Thyroid gland (tissue), 4 donors: ENCODE results near the gene ALDH8A1. TPM values are rescaled to one million over a fixed set of nuclear protein-coding genes. Genes with fewer than 3 reads are reported as not detected.

Experiments
- DNase-seq, 2 donors: peaks; one replicate each; pipeline ENCODE4 v3.0.0-alpha.2; 2019
- H3K27ac ChIP-seq, 3 donors: fragments of 200-600 bp; sonication (generic); 1 replicate in 2 of 3; 2 replicates in 1 of 3; pipeline ENCODE4 v1.5.1; 2016 to 2019; ENCODE audit warnings: mild to moderate bottlenecking in 1 of 3, moderate library complexity in 1 of 3
- H3K27me3 ChIP-seq: fragments of 200-600 bp; sonication (generic); one replicate; pipeline ENCODE4 v1.5.1; 2019
- H3K36me3 ChIP-seq, 2 donors: fragments of 200-600 bp; sonication (generic); one replicate each; pipeline ENCODE4 v1.5.1; 2016 to 2019
- H3K4me1 ChIP-seq, 2 donors: fragments of 200-600 bp; sonication (generic); one replicate each; pipeline ENCODE4 v1.5.1; 2017 to 2019
- H3K4me3 ChIP-seq, 3 donors: fragments of 200-600 bp; sonication (generic); replicated peaks in 1 of 3; 1 replicate in 2 of 3; 2 replicates in 1 of 3; pipeline ENCODE4 v1.5.1; 2016; ENCODE audit warnings: mild to moderate bottlenecking in 1 of 3
- H3K9me3 ChIP-seq: fragments of 200-600 bp; sonication (generic); one replicate; pipeline ENCODE4 v1.5.1; 2017
- POLR2A ChIP-seq, 2 donors: fragments of 450-650 bp; IDR thresholded peaks; one replicate each; pipeline ENCODE4 v1.6.1; 2017; ENCODE audit warnings: antibody characterized with exemption in 2 of 2, mild to moderate bottlenecking in 2 of 2, moderate library complexity in 1 of 2
- WGBS, 2 donors: methylation state at CpG; one replicate each; pipeline ENCODE4 v1.1.5; 2017; 5-methylcytosine and 5-hydroxymethylcytosine counted together
- intact Hi-C: fragments of 100-400 bp; cut with DNase I; formaldehyde crosslinking; loops from one replicate; pipeline ENCODE4 v1.15.1; 2023
- total RNA-seq, 4 donors: library from RNA; depleted of rRNA; stranded (reverse); fragments of >200 nt; gene quantifications; one replicate each; pipeline ENCODE4 v1.2.3, GENCODE V29; 2016
- TF ChIP-seq, protein P1 (sequence below), 6 experiments: fragments of 200-600 bp in 3 of 6; fragments of 450-650 bp in 3 of 6; sonication (generic) in 3 of 6; IDR thresholded peaks; one replicate each; pipeline ENCODE4 v1.5.1; 2016 to 2019; ENCODE audit warnings: antibody characterized with exemption in 6 of 6, mild to moderate bottlenecking in 2 of 6, inconsistent platforms in 1 of 6, moderate library complexity in 1 of 6

Gene ALDH8A1
- total RNA-seq, 4 donors from 2014 or later: 0.13 to 0.54 (median 0.33) TPM; not detected in 1

DNA sequence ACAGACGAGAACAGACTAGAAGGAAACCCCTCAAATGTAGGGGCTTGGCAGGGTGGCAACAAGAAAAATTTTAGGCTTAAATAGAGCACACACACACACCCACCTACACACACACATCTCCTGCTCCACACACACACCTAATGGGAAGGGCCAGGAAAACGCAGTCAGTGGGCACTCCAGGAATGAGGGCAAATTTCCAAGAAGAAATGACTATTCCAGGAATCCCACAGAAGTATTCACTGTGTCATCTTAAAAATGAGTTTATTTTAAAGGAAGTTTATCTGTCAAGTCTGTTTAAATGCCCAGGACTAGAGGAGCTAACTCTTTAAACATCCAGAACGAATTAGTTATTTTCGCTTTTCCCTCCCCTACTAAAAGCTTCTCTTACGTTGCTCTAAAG, 13.0 kb downstream of the ALDH8A1 start:
- WGBS, 2 donors: 80 to 82% methylated on average over 5 of the region's 5 CpGs
- DNase-seq: no peak
- no peaks in the 10 kb centered on the region for H3K9me3 ChIP-seq
- H3K27me3 ChIP-seq: no peaks in the 10 kb centered on the region
- H3K4me3 ChIP-seq: no peak overlapping the region
- H3K4me1 ChIP-seq: no peaks in the 10 kb centered on the region
- intact Hi-C loops: loop anchor here (10.0 kb wide), 1 partner anchor 812 kb away; no protein-coding TSS in a partner anchor
- TF ChIP-seq, protein P1, sequence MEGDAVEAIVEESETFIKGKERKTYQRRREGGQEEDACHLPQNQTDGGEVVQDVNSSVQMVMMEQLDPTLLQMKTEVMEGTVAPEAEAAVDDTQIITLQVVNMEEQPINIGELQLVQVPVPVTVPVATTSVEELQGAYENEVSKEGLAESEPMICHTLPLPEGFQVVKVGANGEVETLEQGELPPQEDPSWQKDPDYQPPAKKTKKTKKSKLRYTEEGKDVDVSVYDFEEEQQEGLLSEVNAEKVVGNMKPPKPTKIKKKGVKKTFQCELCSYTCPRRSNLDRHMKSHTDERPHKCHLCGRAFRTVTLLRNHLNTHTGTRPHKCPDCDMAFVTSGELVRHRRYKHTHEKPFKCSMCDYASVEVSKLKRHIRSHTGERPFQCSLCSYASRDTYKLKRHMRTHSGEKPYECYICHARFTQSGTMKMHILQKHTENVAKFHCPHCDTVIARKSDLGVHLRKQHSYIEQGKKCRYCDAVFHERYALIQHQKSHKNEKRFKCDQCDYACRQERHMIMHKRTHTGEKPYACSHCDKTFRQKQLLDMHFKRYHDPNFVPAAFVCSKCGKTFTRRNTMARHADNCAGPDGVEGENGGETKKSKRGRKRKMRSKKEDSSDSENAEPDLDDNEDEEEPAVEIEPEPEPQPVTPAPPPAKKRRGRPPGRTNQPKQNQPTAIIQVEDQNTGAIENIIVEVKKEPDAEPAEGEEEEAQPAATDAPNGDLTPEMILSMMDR (IDR thresholded peaks at IDR 0.05): no peak
- no peak for TF ChIP-seq POLR2A (IDR thresholded peaks at IDR 0.05)
- H3K27ac ChIP-seq: no peak overlapping the region
- no peaks in the 10 kb centered on the region for H3K36me3 ChIP-seq

DNA sequence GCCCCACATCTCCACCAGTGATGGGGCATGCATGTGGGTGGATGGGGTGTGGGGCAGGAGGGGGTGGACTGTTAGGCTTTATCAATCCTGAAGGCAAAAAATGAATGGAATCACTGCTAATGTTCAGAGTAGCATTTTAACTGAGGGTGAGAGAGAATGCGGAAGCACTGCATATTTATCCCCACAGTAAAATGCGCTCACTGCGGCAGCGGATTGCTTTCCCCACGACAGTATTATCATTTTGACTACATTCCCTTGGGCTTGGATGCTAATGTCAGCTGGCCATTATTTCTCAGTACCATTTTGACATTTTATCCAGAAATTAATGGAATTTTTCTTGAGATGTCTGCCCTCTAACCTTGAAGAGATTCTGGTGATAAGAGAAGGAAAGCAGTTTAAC, 13.4 kb downstream of the ALDH8A1 start:
- TF ChIP-seq, protein P1 (IDR thresholded peaks at IDR 0.05): no peak
- TF ChIP-seq POLR2A (IDR thresholded peaks at IDR 0.05): no peak
- H3K27me3 ChIP-seq: no peaks in the 10 kb centered on the region
- no peak for DNase-seq
- no peak overlapping the region for H3K4me3 ChIP-seq
- no peaks in the 10 kb centered on the region for H3K4me1 ChIP-seq
- 93 to 94% methylated on average over 5 of the region's 5 CpGs for WGBS, 2 donors
- H3K36me3 ChIP-seq: no peaks in the 10 kb centered on the region
- no peak overlapping the region for H3K27ac ChIP-seq
- intact Hi-C loops: loop anchor here (10.0 kb wide), 1 partner anchor 812 kb away; no protein-coding TSS in a partner anchor
- no peaks in the 10 kb centered on the region for H3K9me3 ChIP-seq

DNA sequence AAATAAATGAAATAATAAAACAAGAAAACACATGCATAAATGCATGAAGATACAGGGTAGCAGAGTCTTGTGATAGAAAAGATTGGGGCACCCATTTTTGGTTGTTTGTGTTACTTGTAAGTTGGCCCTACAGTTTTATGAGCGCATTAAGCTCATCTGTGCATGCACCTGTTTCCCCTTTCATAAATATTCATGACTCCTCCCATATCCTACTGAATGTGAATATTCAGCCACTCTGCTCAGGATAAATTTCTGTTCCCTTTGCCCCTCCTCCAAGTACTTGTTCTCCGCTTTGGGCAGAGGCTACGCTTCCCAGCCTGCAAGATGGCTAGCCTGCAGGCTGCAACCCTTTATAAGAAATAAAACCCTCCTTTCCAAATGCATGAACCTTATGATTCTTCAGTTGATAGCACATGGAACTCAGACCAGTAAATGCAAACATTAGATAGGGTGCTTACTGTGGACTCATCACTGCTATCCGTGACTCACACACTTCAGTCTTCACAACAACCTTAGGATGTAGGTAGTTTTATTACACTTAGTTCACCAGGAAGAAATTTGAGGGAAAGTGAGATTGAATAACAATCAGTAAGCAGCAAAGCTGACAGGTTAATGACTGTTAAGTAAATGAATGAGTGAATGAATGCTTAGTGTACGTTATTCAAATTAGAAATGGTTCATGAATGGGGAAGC, 15.0 kb downstream of the ALDH8A1 start:
- no peaks in the 10 kb centered on the region for H3K9me3 ChIP-seq
- WGBS, 2 donors: 94 to 97% methylated on average over 5 of the region's 5 CpGs
- no peaks in the 10 kb centered on the region for H3K4me1 ChIP-seq
- no peaks in the 10 kb centered on the region for H3K36me3 ChIP-seq
- intact Hi-C loops: loop anchor here (10.0 kb wide), 1 partner anchor 810 kb away; no protein-coding TSS in a partner anchor
- TF ChIP-seq, protein P1 (IDR thresholded peaks at IDR 0.05): no peak
- TF ChIP-seq POLR2A (IDR thresholded peaks at IDR 0.05): no peak
- H3K27me3 ChIP-seq: no peaks in the 10 kb centered on the region
- H3K27ac ChIP-seq: no peak overlapping the region
- DNase-seq: no peak
- H3K4me3 ChIP-seq: no peak overlapping the region

DNA sequence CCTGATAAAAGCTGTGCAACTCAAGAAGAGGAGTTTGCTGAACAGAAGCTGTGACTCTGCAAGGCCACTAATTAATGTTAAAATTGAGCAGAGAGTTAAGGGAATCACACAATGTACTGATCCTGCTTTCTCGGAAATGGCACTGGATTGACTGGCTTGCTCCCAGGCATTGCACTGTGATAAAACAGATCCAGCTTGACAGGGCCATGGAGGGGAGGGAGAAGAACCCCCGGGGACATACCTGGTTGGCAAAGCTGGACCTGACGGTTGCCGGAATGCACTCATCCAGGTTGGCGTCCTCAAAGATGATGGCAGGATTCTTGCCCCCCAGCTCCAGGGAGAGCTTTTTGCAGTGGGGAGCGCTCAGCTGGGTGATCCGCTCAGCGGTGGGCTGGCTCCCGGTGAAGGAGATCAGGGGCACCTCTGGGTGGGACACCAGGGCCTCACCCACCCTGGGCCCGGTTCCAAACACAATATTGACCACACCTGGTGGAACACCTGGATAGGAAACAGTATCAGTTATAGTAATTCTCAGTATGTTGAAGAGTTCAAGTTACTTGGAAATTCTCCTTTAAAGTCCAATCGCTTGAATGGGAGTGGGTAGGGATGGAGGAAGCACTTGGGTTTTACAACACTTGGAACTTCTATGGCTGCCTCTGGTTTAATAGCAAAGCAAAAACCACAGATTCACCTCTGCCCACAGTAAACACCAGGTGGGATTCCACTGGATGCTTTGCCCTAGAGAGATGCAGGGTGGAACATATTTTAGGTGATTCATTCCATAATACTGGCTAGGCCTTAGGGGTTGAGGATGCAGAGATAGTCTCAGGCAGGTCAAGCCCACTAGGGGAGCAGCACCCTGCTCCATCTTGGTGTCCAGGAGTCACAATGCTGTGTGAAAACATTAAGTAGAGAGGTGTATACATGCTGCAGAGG, 17.1 kb downstream of the ALDH8A1 start:
- intact Hi-C loops: loop anchor here (10.0 kb wide), 1 partner anchor 808 kb away; no protein-coding TSS in a partner anchor
- Histone ChIP-seq H3K27ac (no peak overlapping the region), H3K9me3 (no peaks in the 10 kb centered on the region), H3K4me1 (no peaks in the 10 kb centered on the region), H3K4me3 (no peak overlapping the region), H3K36me3 (no peaks in the 10 kb centered on the region), H3K27me3 (no peaks in the 10 kb centered on the region)
- 90 to 98% methylated on average over 6 to 10 of the region's 11 CpGs for WGBS, 2 donors
- DNase-seq: no peak
- TF ChIP-seq POLR2A (IDR thresholded peaks at IDR 0.05): no peak
- TF ChIP-seq, protein P1 (IDR thresholded peaks at IDR 0.05): no peak
